GM21825 (cell line): Measurements from ENCODE around the gene SSBP2.
"Not testable (repeated sequence)": the region's sequence is repeated elsewhere in the genome, so short reads cannot be mapped to it uniquely, and the experiment has no call there.

Experiments
- ATAC-seq: cut with Tn5 transposase; IDR thresholded peaks from one replicate; pipeline ENCODE4 v1.9.1; 2021; ENCODE audit warnings: mild to moderate bottlenecking, moderate library complexity; ENCODE audit not compliant: unreplicated experiment

The SSBP2 gene

DNA sequence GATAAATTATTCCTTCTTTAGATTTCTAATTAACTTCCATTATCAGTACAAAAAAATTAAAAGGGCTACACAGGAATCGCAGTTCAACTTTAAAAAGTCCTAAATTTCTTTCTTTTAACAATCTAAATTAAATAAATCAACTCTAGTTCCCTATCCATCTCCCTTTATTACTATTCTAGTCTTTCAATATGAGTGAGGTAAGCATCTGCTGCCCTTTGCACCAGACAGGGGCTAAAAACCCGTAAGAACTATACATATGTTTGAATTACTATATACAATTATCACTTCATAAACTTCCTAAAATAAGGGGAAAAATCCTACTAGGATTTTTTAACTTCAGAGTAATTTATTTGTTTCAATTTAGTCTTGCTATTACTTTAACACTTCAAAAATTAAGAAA, 145.6 kb downstream of the SSBP2 start:
- ATAC-seq = no peak

DNA sequence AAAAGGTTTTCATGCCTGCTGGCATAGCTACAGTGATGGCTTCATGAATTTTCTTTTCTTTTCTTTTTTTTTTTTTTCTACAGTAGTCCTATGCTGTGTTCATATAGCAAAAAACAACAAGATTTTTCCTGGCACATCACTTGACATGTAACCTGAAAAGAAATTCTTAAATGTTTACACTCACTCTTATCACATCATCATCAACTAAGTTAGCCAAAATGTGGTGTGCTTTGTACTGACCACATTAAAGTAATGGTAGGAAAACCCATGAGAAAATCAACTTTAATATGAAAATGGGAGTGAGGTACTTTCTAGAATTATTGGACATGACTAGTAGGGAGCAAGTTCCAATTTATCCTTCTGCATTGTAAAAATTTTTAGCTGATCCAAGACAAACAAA, 146.7 kb downstream of the SSBP2 start:
- no peak for ATAC-seq

DNA sequence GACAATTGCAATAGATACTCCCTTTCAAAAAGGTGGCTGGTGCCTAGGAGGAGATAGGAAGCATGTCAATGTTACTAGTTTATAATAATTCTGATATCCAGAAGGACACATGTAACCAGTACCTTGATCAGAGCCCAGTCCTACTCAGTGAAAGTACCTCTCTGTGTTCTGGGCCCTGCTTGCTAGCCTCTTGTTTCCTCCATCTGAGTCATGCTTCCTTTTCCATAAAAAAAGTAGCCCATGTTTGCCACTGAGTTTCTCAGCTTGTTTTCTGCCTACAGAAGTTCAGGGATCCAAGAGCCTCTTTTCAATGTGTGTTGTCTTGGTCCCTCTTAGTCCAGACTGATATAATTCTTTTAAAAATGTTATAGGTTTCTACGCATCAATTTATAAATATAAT, 149.0 kb downstream of the SSBP2 start:
- no peak for ATAC-seq

DNA sequence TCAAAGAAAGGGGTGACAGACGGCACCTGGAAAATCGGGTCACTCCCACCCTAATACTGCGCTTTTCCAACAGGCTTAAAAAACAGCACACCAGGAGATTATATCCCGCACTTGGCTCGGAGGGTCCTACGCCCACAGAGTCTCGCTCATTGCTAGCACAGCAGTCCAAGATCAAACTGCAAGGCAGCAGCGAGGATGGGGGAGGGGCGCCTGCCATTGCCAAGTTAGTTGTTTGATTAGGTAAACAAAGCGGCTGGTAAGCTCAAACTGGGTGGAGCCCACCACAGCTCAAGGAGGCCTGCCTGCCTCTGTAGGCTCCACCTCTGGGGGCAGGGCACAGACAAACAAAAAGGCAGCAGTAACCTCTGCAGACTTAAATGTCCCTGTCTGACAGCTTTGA, 158.8 kb downstream of the SSBP2 start:
- not testable (repeated sequence) for ATAC-seq

DNA sequence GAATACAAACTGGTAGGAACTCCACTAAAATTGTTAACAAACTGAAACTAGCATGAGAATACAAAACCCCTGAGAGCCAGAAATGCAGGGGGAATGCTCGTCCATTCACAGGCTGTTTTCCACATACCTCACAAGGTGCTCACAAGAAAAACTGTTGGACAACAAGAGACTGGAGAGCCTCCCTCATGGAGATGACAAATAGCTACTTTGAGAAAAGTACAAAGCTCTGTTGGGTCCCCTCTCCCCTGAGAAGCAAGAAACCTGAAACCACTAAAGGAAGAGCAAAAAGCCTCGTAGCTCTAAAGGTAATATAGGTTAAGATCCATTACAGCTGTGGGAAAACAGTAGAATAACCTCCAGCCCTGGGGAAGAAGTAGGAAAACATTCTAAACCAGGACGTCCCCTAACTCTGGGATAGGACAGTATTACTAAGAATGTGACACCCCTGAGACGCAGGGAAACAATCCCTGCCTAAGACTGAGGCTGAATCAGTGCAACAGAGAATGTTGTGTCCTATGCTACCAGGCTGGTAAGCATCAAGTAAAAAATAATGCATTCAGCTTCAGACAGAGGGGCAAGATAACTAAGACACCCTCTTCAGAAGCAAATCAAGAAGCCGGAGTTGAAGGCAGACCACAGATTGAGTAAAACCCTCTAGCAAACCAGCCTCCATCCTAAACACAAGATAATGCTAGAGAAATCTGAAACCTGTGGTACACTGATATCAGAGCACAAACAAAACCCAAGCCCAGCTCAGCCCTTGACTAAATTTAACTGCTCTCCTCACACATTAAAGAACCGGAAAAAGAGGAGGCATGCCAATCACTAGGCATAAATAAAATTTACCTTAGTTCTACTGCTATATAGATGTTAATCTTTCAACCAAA, 160.2 kb downstream of the SSBP2 start:
- ATAC-seq = no peak

DNA sequence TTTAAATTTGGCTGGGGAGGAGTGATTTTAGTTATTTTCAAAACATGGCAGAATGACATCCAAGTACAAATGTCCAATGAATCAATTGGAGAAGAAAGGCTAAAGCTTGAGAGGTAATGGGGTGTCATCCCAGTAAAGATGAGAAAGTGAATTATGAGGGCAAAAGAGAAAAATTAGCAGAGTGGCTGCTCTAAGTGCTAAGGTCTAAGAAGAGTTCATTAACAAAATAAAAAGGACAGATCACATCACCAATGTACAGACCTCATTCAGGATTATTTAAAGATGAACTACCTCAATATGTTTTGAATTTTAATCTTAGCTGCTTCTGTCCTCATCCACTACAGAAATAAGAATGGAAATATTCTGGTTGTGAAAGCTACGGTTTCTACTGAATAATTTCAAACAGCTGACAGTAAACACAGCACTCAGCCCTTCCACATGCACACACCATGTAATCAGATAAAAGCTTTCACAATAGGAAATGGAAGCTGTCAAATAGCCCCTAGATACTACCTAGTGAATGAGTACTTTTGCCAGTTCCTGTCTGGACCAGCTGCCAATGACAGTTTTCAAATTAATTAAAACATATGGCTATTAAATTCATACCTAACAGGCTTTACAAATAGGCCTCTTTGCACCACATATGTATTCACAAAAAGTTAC, 171.5 kb downstream of the SSBP2 start:
- peak; percentile 78 for ATAC-seq

DNA sequence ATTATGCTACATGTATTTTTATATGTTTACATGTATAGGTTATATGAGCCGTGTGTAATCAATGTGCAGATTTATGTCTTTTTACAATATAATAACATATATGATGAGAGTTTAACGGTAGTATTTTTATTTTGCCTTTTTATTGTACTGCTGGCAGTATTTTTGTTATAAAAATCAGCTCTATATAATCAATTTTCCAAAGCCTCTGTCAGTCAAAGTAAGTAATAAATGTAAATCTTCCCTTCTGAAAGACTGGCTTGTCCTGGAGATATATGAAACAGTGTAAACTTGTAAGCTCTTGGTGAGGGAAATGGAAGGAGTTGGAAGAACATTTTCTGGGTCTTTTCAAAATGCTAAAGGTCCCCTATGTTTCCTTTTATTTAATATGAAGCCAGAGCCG, 173.8 kb downstream of the SSBP2 start:
- no peak for ATAC-seq

DNA sequence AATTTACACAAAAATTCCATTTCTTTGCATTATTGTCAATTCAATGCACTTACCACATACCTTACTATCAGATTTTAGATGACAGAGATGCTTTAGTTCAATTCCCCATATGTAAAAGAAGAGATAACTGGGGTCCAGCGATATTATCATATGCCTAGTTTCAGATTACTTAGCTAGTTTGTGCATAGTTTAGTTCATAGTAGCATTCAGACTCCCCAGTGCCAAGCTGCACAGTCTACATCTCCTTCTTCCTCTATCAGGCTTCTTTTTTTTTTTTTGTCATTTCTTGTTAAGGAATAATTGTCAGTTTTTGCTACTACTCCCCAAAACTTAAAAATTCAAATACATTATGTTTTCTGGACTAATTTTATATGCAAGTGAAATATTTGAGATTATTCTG, 175.0 kb downstream of the SSBP2 start:
- no peak for ATAC-seq

DNA sequence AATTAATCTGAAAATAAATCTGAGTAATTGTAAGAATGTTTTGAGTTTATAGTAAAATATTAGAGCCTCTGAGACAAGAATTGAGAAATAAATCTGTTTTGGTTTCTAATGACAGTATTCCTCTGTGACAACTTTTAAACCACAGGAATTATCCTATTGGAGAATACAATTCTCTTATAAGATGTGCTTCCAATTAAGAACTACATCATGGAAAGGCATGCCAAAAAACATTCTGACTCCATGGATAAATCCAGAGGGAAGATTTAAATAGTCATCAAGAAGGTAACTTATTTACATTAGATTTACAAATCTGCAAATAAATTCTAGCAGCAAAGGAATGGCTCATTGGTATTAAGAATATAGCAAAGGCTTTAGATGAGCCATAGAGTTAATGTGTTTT, 178.7 kb downstream of the SSBP2 start:
- ATAC-seq = no peak

DNA sequence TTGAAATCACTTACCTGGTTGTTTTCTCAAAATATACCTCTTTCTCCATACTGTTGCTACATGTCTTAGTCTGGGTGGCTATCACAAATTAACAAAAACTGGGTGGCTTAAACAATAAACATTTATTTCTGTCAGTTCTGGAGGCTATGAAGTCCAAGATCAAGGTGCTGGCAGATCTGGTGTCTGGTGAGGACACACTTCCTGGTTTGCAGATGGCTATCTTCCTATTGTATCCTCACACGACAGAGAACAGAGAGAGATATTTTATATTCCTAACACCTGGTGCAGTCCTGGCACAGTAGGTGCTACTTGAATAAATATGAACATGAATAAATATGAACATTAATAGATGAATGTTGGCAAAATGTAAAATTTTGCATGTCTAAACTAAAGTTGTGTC, 192.7 kb downstream of the SSBP2 start:
- ATAC-seq = no peak

DNA sequence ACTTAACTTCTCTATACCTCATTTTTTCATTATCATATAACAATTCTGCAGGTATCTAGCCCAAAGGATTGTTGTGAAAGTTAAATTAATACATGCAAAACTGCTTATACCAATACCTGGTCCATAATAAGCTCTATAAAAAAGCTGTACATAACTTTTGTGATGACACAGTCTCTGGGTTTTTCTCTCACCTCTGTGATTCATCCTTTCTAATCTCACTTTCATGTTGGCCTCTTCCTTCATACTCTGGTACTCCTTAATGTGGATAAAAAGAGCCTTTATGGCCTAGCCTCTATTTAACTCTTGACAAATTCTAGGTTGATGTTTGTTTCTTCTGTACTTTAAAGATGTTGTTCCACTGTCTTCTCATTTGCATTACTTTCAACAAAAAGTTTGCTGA, 194.1 kb downstream of the SSBP2 start:
- ATAC-seq = peak; percentile 57

DNA sequence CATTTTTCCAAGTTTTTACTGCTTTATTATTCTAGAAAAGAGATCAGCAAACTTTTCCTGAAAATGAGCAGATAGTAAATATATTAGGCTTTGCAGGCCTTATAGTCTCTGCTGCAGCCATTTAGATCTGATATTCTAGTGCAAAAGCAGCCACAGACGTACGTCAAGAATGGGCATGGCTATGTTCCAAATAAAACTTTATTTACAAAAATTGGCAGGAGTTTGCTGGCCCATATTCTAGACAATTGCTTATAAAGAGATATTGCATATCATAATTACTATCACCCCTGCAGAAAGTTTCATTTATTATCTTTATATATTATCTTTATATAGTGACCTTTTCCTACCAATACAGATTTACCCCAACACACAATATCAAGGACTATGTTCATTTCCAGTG, 195.0 kb downstream of the SSBP2 start:
- ATAC-seq = no peak

DNA sequence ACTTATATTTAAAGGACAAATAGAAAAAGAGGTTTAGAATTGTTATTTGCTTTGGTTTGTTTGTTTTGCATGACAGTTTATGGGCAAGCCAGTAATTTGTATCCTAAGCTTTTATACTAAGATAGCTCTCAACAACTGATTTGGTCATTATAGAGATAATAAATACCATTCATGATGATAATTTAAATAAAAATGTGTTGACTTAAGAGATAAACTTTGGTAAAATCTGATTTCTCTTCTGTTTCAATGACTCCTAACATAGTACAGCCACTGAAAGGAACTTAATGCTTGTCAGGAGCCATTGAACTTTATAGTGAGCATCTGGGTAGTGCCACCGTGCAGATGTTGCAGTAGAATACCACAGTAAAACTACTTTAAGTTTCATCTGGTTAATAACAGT, 196.2 kb downstream of the SSBP2 start:
- no peak for ATAC-seq

DNA sequence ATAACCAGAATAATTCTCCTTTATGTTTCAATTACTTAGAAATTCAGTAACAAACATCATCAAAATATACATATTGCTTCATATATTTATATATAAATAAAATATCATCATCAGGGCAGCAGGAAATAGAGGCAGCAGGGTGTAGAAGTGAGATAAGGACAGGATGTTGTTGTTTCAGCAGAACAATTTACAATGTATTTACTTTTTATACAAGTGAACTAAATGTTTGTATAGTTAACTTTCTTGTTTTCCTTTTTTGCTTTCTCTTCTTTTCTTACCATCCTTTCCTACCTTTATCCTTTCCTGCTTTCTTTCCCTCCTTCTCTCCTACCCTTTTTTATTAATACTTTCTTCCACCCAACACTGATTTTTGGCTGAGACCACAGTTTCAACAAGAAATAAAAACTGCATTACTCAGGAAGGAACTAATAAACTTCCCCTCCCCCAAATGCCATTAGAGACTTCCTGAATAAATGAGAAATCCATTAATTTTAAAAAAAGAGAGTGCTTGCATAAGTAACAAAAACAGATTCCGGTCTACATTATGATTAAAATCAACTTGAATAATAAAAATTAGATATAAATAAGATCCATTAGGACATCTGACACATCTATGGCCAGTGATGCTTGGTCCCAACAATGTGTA, 197.2 kb downstream of the SSBP2 start:
- no peak for ATAC-seq

DNA sequence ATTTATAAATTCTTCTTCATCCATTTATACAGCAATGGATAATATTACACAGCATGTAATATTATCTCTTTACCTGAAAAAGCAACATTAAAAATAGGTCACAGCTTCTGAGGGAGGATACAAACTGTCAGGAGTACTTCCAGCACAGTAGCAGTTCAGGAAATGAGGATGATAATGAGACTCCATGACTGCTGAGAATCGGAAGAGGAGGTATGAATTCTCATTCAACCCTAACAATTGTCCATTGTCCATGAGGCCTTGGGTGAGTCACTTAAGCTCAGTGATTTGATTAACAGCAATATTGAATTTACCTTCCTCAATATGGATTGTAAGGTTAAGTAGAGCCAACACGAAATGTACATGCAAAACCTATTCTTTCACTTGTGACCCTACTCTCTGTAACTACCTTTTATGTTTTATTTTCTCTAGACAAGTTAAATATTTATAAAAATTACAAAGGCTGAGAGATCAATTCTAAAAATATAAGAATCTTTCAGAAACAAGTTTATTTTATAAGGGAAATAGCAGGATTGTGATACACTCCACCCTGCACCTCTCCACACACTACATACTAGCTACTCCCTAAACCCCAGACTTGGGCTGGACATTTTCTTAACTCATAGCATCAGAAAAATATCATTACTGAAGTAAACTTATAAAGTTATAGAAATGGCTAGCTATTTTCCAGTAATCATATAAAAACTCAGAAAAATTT, 197.9 kb downstream of the SSBP2 start:
- ATAC-seq = no peak

DNA sequence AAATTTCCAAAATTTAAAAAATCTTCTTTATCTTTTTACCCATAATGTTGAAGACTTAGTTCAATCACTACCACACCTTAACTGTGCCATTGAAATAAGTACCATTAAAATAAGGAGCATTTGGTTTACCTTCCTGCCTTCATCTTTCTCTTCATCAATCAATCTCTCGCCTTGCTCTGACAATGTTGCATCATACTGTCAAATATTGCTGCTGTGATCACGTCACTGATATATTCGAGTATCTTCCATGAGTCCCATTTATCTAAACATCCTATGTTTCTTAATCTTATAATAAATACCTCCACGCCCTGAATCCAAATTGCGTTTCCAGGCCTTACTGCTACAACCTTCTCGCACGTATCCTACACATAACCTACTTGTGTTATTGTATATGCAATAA, 201.8 kb downstream of the SSBP2 start:
- no peak for ATAC-seq

DNA sequence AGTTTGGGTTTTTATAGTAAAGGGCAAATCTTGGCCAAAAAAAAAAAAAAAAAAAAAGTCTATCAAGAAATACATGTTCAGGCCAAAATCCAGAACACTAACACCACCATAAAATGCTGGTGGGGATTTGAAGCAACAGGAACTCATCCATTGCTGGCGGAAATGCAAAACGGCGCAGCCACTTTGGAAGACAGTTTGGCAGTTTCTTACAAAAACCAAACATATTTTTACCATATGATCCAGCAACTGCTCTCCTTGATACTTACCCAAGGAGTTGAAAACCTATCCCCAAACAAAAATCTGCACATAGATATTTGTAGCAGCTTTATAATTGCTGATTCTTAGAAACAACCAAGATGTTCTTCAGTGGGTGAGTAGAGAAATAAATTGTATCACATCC, 203.9 kb downstream of the SSBP2 start:
- ATAC-seq = no peak

DNA sequence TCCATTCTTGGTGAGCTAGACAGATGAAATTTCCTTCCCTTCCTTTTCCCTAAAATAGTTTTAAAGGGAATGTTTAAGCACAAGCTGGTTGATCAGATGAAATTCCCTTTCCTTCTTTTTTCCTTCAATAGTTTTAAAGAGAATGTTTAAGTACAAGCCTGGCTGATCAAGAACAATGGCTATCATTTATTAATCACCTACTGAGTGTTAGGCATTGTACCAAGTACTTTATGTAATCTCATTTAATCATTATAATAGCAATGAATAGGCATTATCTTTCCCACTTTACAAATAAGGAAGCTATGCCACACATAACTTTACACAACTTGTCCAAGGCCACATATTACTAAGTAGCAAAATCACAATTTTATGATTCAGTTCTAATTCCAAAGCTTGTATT, 205.0 kb downstream of the SSBP2 start:
- ATAC-seq = no peak

DNA sequence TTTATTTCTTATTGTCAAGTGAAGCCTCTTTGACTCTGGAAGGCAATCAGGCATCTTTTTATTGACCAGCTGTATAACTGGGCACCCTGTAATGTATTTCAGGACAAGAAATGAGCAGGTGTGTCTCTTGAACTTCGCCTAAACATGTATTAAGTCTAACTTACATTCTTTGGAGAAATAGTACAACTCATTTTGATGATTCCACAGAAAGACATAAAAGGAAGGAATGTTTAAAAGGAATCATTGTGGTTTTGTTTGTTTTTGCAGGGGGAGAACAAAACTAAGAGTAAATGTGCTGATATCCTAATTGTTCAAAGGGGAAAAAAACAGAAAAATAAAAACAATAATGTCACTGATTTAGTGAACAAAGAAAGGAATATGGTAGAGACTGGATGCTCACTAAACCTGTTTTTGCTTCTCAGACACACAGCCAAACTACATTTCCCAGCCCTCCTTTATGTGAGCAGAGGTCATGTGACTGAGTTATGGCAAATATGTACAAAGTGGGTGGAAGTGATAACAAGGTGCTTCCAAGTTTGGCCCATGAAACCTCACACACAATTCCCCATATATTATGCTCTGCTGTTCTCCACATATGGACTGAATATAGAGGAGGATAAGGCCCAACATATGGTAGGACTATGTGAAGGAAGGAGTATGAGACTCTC, 206.4 kb downstream of the SSBP2 start:
- no peak for ATAC-seq

DNA sequence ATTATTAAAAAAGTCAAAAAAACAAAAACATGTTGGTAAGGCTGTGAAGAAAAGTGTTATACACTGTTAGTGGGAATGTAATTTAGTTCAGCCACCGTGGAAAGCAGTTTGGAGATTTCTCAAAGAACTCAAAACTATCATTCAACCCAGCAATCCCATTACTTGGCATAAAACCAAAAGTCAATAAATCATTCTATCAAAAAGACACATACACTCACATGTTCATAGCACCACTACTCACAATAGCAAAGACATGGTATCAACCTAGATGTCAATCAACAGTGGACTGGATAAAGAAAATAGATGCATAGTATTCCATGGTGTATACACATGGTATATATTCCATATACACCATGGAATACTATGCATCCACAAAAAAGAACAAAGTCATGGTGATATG, 208.7 kb downstream of the SSBP2 start:
- no peak for ATAC-seq
